SKM-1 (cell line): ENCODE data around the gene TMEM45A.
A peak's percentile ranks its signal among the peaks of the same experiment; 100 is the strongest.
"Not testable (repeated sequence)": the region's sequence is repeated elsewhere in the genome, so short reads cannot be mapped to it uniquely, and the experiment has no call there.

ENCODE experiments used
- DNase-seq: peaks from one replicate; lab custom pipeline; 2025; ENCODE audit not compliant: unreplicated experiment; lab: John Stamatoyannopoulos, UW

TMEM45A gene, protein sequence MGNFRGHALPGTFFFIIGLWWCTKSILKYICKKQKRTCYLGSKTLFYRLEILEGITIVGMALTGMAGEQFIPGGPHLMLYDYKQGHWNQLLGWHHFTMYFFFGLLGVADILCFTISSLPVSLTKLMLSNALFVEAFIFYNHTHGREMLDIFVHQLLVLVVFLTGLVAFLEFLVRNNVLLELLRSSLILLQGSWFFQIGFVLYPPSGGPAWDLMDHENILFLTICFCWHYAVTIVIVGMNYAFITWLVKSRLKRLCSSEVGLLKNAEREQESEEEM

DNA sequence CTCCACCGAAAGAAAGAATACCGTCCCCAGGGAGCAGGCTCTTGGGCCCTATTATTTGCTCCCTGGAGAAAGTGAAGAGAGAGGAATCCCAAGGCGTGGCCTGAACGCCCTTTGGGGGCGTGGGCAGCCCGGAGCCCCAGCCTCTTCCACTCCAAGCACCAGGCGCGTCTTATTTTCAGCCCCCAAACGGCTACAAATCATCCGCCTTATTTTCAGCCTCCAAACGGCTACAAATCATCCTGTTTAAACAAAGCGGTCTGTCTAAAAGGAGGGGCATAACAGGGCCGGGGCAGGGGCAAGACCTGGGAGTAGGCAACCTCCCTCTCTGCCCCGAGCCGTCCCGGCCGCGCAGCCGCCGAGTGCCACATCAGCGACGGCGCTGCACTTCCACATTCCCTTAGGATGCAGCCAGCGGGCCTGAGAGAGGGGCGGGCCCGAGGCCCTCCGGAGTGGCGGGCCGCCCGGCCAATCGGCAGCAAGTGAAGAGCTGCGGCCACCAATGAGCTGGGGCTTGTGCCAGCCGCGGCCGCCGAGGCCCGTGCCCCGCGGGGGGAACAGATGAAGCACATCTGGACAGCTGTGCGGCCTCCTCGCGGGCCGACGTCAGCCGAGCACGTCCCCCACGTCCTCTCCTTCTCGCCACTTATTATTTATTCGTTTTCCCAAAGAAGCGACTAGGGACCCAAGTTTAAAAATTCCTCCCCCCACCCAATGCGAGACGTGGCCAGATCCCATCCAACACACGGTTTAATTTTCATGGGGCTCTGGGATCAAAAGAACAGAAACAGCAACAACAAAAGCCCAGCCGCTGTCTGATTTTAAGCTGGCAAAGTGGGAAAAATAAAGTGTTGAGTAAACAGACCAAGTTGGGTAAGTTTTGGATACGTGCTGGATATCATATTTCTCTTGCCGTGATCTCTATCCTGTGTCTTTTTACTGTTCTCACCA is at the start of gene TMEM45A:
TSS of gene TMEM45A (plus strand) at position 561 of the 948 bp plus-strand sequence. CDS start 62,593 bp downstream, outside the sequence.
- DNase-seq: peak; percentile 65

DNA sequence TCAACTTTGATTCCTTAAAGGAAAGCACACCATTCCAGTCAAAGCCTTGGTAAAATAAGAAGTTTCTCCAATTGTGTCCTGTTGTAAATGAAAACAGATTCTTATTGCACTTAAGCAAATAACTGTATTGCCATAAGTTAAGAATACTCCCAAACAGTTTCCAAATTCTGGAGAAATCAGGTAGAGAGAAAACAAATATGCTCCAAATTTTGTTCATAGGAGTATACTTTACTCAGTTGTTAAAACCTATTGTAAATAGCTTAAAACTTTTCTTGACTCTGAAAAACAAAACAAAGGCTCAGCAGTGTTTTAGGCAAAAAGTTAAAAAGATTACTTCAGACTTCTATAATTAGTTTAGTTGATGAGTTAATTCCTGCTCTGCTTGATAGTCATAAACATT is 48.7 kb upstream of the TMEM45A start:
- no peak for DNase-seq

DNA sequence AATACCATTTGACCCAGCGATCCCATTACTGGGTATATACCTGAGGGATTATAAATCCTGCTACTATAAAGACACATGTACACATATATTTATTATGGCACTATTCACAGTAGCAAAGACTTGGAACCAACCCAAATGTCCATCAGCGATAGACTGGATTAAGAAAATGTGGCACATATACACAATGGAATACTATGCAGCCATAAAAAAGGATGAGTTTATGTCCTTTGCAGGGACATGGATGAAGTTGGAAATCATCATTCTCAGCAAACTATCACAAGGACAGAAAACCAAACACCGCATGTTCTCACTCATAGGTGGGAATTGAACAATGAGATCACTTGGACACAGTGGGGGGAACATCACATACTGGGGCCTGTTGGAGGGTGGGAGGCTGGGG is 45.4 kb upstream of the TMEM45A start:
- DNase-seq: not testable (repeated sequence)

DNA sequence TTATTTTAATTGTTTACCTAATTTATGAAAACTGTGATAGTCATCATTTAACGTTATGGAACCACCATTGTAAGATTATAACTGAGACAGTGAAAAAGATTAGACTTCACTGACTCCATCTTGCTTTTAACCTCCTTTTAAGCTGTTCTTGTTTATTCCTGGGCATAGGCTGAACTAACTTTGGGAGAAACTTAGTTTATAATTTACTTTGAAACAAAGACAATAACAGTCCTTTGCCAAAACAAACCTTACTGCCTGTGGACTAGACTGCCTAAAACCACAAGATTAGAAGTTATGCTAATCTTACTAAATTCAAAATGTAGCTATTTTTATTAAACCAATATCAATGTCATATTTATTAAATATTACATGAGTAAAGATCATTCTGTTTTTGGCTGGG is 44.3 kb upstream of the TMEM45A start:
- no peak for DNase-seq

DNA sequence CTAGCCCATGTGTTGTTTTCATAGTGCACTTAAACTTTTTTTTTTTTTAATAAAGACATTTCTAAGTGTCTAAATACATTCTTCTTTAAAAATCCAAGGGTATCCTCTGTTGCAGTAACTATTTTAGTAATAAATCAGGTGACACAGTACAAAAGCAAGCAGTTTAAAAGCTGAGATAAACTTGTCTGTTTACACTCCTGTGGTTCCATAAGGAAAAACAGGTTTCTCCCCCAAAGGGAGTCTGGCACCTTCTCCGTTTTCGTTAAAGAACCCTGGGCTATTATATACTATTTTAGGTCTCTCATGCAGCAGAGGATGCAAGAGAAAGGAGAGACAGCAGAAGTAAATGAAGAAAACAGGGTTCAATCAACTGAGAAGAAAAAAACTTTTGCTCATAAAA is 43.2 kb upstream of the TMEM45A start:
- no peak for DNase-seq

DNA sequence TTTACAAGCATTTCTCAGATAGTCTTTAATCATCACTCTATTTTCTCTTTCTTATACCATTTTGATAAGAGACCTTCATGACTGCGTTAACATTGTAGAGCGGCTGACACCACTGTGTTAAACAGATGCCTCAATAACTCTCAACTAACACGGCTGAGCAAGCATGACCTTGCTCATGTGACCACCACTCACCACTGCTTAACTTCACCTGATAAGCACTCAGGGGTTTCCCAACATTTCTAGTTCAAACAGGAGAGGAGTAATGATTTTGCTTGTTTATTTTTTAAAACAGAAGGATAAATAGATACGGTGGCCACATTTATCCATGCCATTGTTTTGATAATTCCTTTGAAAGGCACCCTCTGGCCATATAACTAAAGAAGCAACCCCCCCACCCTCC is 37.7 kb upstream of the TMEM45A start:
- no peak for DNase-seq

DNA sequence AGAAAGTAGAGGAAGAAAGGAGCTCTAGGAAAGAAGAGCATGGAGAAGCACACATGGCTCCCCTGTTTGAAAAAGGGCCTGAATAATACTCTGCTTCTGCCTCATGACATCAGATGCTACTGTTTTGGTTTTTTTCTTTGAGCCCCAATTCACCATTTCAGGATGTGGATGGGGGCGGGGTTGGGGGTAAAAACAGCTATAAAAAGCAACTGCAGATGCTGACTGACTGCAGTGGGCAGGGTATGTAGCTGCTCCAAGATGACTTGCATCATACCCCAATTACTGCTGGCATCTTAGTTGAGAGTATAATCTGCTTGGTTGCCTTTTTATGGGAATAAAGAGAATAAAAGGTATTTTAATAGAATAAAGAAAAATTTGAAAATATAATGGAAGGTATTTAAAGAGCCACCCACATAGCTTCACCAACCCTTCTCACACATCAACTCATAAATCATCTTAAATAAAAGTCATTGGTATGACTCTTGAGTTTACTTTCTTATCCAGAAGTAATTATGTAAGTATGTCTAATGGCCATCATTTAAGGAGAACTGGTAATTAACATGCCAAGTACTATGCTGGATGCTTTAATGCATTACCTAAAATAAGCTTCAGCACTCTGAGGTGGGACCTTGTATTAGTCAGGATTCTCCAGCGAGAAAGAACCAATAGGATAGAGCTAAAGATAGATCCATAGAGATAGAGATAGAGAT is 36.4 kb upstream of the TMEM45A start:
- DNase-seq: no peak

DNA sequence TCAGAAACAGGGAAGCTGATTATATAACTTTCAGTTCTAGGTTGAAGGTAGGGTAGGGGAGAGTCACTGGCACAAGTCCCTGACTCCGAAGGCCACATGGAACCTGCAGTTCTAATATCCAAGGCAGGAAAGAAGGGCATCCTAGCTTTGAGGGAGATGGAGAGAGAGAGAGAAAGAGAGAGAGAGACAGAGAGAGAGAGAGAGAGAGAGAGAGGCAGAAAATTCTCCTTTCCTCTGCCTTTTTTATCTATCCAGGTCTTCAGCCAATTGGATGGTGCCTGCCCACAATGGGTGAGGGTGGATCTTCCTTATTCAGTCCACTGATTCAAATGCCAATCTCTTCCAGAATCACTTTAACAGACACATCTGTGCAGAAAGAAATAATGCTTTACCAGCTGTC is 35.7 kb upstream of the TMEM45A start:
- no peak for DNase-seq

DNA sequence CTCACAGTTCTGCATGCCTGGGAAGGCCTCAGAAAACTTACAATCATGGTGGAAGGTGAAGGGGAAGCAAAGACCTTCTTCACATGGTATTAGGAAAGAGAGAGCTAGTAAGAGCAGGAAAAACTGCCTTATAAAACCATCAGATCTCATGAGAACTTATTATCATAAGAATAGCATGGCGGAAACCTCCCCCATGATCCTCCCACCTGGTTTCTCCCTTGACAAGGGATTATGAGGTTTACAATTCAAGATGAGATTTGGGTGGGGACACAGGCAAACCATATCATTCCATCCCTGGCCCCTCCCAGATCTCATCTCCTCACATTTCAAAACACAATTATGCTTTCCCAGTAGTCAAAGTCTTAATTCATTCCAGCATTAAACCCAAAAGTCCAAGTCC is 34.6 kb upstream of the TMEM45A start:
- DNase-seq: no peak

DNA sequence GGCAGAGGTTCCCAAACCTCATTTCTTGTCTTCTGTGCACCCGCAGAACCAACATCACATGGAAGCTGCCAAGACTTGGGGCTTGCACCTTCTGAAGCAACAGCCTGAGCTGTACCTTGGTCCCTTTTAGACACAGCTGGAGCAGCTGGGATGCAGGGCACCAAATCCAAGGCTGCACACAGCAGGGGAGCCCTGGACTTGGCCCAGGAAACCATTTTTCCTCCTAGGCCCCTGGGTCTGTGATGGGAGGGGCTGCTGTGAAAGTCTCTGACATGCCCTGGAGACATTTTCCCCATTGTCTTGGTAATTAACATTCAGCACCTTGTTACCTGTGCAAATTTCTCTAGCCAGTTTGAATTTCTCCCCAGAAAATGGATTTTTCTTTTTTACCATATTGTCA is 33.6 kb upstream of the TMEM45A start:
- no peak for DNase-seq

DNA sequence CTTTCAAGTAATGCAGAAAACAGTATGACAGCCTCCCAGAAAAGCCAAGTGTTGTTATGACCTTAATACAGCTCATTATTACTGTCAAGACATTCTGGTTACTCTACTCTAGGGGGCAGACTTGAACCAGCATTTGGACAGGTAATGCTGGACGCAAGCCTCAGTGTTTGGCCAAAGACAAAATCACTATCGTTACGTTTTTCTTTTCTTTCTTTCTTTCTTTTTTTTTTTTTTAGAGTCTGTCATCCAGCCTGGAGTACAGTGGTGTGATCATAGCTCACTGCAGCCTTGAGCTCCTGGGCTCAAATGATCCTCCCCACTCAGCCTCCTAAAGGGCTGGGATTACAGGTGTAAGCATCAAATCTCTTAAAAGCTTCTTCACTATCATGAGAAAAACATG is 29.4 kb upstream of the TMEM45A start:
- peak; percentile 50 for DNase-seq

DNA sequence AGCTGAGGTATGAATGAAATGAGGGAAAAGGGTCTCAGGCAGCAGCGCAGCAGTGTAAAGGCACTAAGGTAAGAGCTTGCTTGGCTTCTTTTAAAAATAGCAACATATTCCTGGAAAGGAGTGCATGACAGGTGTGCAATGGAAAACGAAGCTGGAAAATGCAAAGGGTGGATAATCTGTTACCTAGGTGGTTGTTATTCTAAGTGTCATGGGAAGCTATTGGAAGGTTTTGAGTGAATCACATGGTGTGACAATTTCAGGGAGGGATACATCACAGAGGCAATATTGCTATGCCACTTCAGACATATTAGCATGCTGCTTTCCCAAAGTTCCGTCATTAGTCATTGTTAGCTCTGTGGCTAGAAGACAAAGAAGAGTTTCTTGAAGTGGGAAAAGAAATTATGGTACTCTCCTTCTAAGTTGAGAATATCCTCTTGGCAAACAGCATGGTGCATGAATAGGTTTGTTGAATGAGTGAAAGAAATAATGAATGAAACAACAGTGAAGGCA is 28.7 kb upstream of the TMEM45A start:
- no peak for DNase-seq

DNA sequence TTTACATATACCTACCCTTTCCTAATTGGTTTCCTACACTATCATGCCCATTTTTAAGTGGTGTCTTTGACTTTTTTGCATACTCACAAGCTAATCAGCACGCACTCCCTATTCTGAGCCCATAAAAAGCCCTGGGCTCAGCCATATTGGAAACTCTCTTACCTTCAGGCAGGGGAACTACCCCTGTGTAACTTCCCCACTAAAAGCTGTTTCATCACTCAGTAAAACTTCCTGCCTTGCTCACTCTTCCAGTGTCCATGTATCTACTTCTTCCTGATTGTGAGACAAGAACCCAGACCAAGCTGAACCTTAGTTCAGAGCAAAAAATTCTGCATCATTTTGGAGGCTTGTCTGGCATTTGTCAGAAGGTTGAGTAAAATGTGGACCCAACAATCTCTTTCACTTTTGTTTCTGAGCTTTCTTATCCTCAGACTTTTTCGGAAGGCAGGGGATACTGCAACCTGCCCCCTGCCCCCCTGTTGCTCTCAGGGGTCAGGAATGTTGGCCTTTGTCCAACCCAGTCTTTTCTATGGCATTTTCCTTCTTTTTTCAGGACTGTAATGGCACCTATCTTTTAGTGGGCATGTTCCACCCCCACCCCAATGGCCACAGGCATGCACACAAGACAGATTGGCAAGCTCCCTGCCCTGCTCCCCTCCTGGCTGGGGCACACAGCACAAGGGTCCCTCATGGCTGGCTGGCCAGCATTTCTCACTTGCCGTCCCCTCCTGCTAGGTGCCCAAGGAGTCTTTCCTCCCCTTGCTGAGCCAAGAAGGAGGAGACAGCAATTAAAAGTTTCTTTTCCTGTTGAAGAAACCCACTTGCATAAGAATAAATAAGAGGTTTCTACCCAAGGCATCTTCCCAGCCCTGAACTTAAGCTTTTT is 26.3 kb upstream of the TMEM45A start:
- DNase-seq: peak; percentile 39

DNA sequence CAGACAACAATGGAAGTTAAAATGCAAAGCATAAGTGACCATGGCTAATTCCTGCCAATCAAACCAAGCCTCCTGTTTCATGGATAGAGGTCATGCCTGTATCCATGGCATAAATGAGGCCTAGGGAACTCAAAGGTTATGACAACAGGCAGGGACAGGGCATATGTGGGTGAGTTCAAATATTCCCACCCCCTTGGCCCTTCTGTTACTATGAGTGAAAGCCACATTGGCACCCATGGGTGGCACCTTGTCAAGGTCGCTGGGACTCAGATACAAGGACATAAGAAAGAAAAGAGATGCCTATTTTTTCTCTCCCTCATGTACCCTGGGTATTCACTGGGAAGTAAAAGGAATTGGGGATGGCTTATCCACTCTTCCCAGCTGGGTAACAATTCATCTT is 25.3 kb upstream of the TMEM45A start:
- no peak for DNase-seq

DNA sequence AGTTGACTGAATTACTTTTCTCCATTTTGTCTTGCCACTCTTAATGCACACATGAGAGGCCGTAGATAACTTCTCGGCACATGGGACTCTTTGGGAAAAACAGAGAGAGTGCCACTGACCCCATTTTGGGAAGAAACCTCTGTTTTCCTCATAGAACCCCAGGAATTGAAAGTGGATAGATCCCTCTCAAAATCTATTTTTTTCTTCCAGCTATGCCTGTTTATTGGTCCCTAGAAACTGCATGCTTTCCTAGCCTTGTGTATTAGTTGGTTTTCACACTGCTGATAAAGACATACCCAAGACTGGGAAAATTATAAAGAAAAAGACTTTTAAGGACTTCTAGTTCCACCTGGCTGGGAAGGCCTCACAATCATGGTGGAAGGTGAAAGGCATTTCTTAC is 23.7 kb upstream of the TMEM45A start:
- DNase-seq: no peak

DNA sequence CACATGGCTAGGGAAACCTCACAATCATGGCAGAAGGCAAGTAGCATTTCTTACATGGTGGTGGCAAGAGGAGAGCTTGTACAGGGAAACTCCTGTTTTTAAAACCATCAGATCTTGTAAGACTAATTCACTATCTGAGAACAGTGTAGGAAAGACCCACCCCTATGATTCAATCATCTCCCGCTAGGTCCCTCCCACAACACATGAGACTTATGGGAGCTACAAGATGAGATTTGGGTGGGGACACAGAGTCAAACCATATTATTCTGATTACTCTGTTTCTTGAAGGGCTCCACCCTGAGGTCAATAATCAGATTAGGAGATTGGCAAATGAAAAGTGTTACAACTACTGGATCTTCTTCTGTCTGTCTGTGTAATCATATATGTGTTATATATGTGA is 21.5 kb upstream of the TMEM45A start:
- no peak for DNase-seq

DNA sequence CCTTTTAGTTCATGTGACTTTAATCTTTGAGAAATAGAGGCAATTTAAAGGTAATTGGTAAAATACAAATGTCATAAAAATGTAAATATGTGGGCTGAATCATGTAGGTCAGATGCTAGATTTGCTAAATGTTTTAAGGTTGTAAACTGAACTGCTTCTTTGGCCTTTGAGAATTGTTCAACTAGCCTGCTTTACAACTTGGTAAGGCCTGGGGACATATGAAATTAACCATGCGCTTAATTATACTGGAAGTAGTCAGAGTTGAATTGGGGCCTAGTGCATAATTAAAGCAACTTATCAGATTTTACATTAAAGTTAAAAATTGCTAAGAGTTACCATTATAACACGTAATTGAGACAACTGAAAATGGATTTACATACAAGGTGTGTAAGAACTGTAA is 21.0 kb upstream of the TMEM45A start:
- no peak for DNase-seq

DNA sequence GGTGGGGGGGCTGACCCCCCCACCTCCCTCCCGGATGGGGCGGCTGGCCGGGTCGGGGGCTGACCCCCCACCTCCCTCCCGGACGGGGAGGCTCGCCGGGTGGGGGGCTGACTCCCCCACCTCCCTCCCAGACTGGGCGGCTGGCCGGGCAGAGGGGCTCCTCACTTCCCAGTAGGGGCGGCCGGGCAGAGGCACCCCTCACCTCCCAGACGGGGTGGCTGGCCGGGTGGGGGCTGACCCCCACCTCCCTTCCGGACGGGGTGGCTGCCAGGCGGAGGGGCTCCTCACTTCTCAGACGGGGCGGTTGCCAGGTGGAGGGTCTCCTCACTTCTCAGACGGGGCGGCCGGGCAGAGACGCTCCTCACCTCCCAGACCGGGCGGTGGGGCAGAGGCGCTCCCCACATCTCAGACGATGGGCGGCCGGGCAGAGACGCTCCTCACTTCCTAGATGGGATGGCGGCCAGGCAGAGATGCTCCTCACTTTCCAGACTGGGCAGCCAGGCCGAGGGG is 14.5 kb upstream of the TMEM45A start:
- not testable (repeated sequence) for DNase-seq

DNA sequence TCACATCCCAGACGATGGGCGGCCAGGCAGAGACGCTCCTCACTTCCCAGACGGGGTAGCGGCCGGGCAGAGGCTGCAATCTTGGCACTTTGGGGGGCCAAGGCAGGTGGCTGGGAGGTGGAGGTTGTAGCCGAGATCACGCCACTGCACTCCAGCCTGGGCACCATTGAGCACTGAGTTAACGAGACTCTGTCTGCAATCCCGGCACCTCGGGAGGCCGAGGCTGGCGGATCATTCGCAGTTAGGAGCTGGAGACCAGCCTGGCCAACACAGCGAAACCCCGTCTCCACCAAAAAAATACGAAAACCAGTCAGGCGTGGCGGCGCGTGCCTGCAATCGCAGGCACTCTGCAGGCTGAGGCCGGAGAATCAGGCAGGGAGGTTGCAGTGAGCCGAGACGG is 13.9 kb upstream of the TMEM45A start:
- DNase-seq: not testable (repeated sequence)

DNA sequence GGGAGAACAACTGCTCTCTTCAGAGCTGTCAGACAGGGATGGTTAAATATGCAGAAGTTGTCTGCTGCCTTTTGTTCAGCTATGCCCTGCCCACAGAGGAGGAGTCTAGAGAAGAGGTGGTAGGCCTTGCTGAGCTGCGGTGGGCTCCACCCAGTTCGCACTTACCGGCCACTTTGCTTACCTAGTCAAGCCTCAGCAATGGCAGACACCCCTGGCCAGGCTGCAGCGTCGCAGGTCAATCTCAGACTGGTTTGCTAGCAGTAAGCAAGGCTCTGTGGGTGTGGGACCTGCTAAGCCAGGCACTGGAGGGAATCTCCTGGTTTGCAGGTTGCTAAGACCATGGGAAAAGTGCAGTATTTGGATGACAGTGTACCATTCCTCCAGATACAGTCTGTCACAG is 12.3 kb upstream of the TMEM45A start:
- no peak for DNase-seq
